WTC11 (cell line): ENCODE measurements around the gene VASH1. TPM values are rescaled to one million over a fixed set of nuclear protein-coding genes. Genes with fewer than 3 reads are reported as not detected.

Source experiments
- ATAC-seq: fragments of 200-7000 bp; cut with Tn5 transposase; 2 replicates; pipeline ENCODE4 v1.10.0; 2021; ENCODE audit warnings: mild to moderate bottlenecking, moderate library complexity
- CTCF ChIA-PET: fragments of 300-600 bp; sonication (Branson Sonifier 250); formaldehyde crosslinking; loops from one replicate; lab custom pipeline; 2021; ENCODE audit warnings: antibody characterized with exemption; lab: Charles Lee
- POLR2A ChIA-PET: fragments of 350-600 bp; sonication (Branson Sonifier 250); formaldehyde crosslinking; loops from one replicate; lab custom pipeline; 2021; ENCODE audit warnings: antibody characterized with exemption; lab: Charles Lee
- DNase-seq: peaks from one replicate; pipeline ENCODE4 v3.0.0; 2021; ENCODE audit warnings: low spot score
- H3K27ac Mint-ChIP-seq: 2 replicates; pipeline ENCODE4 v1.8.0; 2021; ENCODE audit warnings: mixed read lengths
- H3K27me3 Mint-ChIP-seq: 2 replicates; pipeline ENCODE4 v1.8.0; 2021; ENCODE audit warnings: low read depth, mild to moderate bottlenecking, moderate library complexity, mixed read lengths
- H3K36me3 Mint-ChIP-seq: 2 replicates; pipeline ENCODE4 v1.8.0; 2021; ENCODE audit warnings: mixed read lengths
- H3K4me1 Mint-ChIP-seq: 2 replicates; pipeline ENCODE4 v1.8.0; 2022; ENCODE audit warnings: mixed read lengths
- H3K4me3 Mint-ChIP-seq: 2 replicates; pipeline ENCODE4 v1.8.0; 2021; ENCODE audit warnings: mild to moderate bottlenecking, moderate library complexity, mixed read lengths
- H3K9me3 Mint-ChIP-seq: 2 replicates; pipeline ENCODE4 v1.8.0; 2021; ENCODE audit warnings: mixed read lengths
- ATF6 ChIP-seq: sonication (generic); formaldehyde crosslinking; IDR thresholded peaks from 2 replicates; pipeline ENCODE4 v1.8.1; 2023; ENCODE audit warnings: mild to moderate bottlenecking, missing genetic modification reagents
- CDX4 ChIP-seq: fragments of 250-450 bp; sonication (Bioruptor Pico); IDR thresholded peaks from 2 replicates; pipeline ENCODE4 v1.9.0; 2021; ENCODE audit warnings: moderate library complexity, mild to moderate bottlenecking, inconsistent platforms, borderline replicate concordance
- CREB1 ChIP-seq: sonication (generic); formaldehyde crosslinking; IDR thresholded peaks from 2 replicates; pipeline ENCODE4 v1.8.0; 2023; ENCODE audit warnings: mild to moderate bottlenecking, missing genetic modification reagents
- CTCF ChIP-seq: fragments of 200-600 bp; IDR thresholded peaks from 2 replicates; pipeline ENCODE4 v1.8.0; 2022; ENCODE audit warnings: antibody characterized with exemption
- ESRRA ChIP-seq: sonication (generic); formaldehyde crosslinking; IDR thresholded peaks from 2 replicates; pipeline ENCODE4 v1.8.1; 2022; ENCODE audit warnings: mild to moderate bottlenecking, missing genetic modification reagents, borderline replicate concordance
- JUN ChIP-seq: sonication (generic); formaldehyde crosslinking; IDR thresholded peaks from 2 replicates; pipeline ENCODE4 v1.8.0; 2023; ENCODE audit warnings: mild to moderate bottlenecking, missing genetic modification reagents
- MAX ChIP-seq: sonication (generic); formaldehyde crosslinking; IDR thresholded peaks from 2 replicates; pipeline ENCODE4 v1.8.0; 2022; ENCODE audit warnings: mild to moderate bottlenecking, missing genetic modification reagents
- MLX ChIP-seq: sonication (generic); formaldehyde crosslinking; IDR thresholded peaks from 2 replicates; pipeline ENCODE4 v1.8.1; 2023; ENCODE audit warnings: mild to moderate bottlenecking, missing genetic modification reagents, moderate library complexity
- MYBL2 ChIP-seq: sonication (generic); formaldehyde crosslinking; IDR thresholded peaks from 2 replicates; pipeline ENCODE4 v1.8.1; 2023; ENCODE audit warnings: mild to moderate bottlenecking, moderate library complexity, missing genetic modification reagents
- RELA ChIP-seq: sonication (generic); formaldehyde crosslinking; IDR thresholded peaks from 2 replicates; pipeline ENCODE4 v1.8.1; 2022; ENCODE audit warnings: missing genetic modification reagents, mild to moderate bottlenecking, borderline replicate concordance
- STAT6 ChIP-seq: sonication (generic); formaldehyde crosslinking; conservative IDR thresholded peaks from 2 replicates; pipeline ENCODE4 v1.8.1; 2023; ENCODE audit warnings: mild to moderate bottlenecking, low read depth, missing genetic modification reagents, moderate library complexity
- TEAD4 ChIP-seq: sonication (generic); formaldehyde crosslinking; IDR thresholded peaks from 2 replicates; pipeline ENCODE4 v1.8.0; 2022; ENCODE audit warnings: mild to moderate bottlenecking, missing genetic modification reagents
- TP53 ChIP-seq: sonication (generic); formaldehyde crosslinking; IDR thresholded peaks from 2 replicates; pipeline ENCODE4 v1.8.1; 2023; ENCODE audit warnings: mild to moderate bottlenecking, missing genetic modification reagents
- ZNF423 ChIP-seq: fragments of 250-450 bp; sonication (Bioruptor Pico); IDR thresholded peaks from 2 replicates; pipeline ENCODE4 v2.1.2; 2022; ENCODE audit warnings: mild to moderate bottlenecking, moderate library complexity
- ZNF425 ChIP-seq: fragments of 250-450 bp; sonication (Bioruptor Pico); conservative IDR thresholded peaks from 2 replicates; pipeline ENCODE4 v1.9.0; 2021; ENCODE audit warnings: mild to moderate bottlenecking
- ZNF671 ChIP-seq: fragments of 250-450 bp; sonication (Bioruptor Pico); IDR thresholded peaks from 2 replicates; pipeline ENCODE4 v1.8.0; 2021; ENCODE audit warnings: mild to moderate bottlenecking
- total RNA-seq: library from RNA; stranded (reverse); gene quantifications from 3 replicates; pipeline ENCODE4 v1.2.3, GENCODE V29; 2021

Gene VASH1
- total RNA-seq, 1 experiment from 2014 or later, result 7.2 TPM

- CTCF ChIA-PET, result interaction anchor here (1.8 to 2.8 kb wide), 3 partner anchors 9 to 69 kb away, joined by 4 to 12 read pairs (median 8); partner anchors contain the start of gene VASH1
- DNase-seq (no peak), ATAC-seq (no peak)
- peaks cover 8% of the 10 kb centered on the region for H3K4me1 Mint-ChIP-seq
- no peak overlapping the region for H3K27ac Mint-ChIP-seq
- peaks cover 14% of the 10 kb centered on the region for H3K36me3 Mint-ChIP-seq
- POLR2A ChIA-PET, result interaction anchor here (1.0 kb wide), 1 partner anchor 12 kb away, joined by 3 read pairs; no protein-coding TSS in a partner anchor
- peaks cover 2% of the 10 kb centered on the region; the same call in 1 of the 2 replicates for H3K27me3 Mint-ChIP-seq
- no peaks in the 10 kb centered on the region for H3K9me3 Mint-ChIP-seq
- no peak overlapping the region for H3K4me3 Mint-ChIP-seq
- TF ChIP-seq CREB1 (CRISPR knock-in tag) (no peak), CTCF (no peak), CDX4 (CRISPR knock-in tag) (no peak)
- TF ChIP-seq, all 79 proteins: peak for 0
These were observed 18.2 kb downstream of the VASH1 start for GRCh38 chr14:76779221-76780057.

GRCh38 chr14:76780058-76780345 lies 18.7 kb downstream of the VASH1 start:
- no peaks in the 10 kb centered on the region for H3K9me3 Mint-ChIP-seq
- H3K36me3 Mint-ChIP-seq, result peaks cover 14% of the 10 kb centered on the region
- no peak overlapping the region for H3K4me3 Mint-ChIP-seq
- H3K4me1 Mint-ChIP-seq, result peaks cover 8% of the 10 kb centered on the region
- H3K27me3 Mint-ChIP-seq, result peaks cover 2% of the 10 kb centered on the region; the same call in 1 of the 2 replicates
- no peak for TF ChIP-seq ESRRA (CRISPR knock-in tag)
- TF ChIP-seq RELA (CRISPR knock-in tag), result no peak
- no peak for TF ChIP-seq TP53 (CRISPR knock-in tag)
- no peak for TF ChIP-seq ZNF425 (CRISPR knock-in tag)
- no peak for TF ChIP-seq STAT6 (CRISPR knock-in tag)
- DNase-seq, result no peak
- ChIA-PET CTCF (interaction anchor here (1.8 to 2.8 kb wide), 3 partner anchors 9 to 69 kb away, joined by 4 to 12 read pairs (median 8); partner anchors contain the start of gene VASH1), POLR2A (interaction anchor here (1.0 kb wide), 1 partner anchor 12 kb away, joined by 3 read pairs; no protein-coding TSS in a partner anchor)
- ATAC-seq, result no peak
- H3K27ac Mint-ChIP-seq, result no peak overlapping the region

GRCh38 chr14:76780360-76780759 lies 19.1 kb downstream of the VASH1 start:
- Mint-ChIP-seq H3K9me3 (no peaks in the 10 kb centered on the region), H3K4me3 (no peak overlapping the region), H3K27me3 (peaks cover 2% of the 10 kb centered on the region; the same call in 1 of the 2 replicates), H3K27ac (no peak overlapping the region), H3K4me1 (peaks cover 8% of the 10 kb centered on the region), H3K36me3 (peaks cover 14% of the 10 kb centered on the region)
- POLR2A ChIA-PET, result no interaction called here
- ATAC-seq (no peak), DNase-seq (no peak)
- CTCF ChIA-PET, result interaction anchor here (0.6 to 2.8 kb wide), 7 partner anchors 10 to 532 kb away, joined by 3 to 12 read pairs (median 3); partner anchors contain the start of gene VASH1
- TF ChIP-seq MAX (CRISPR knock-in tag) (no peak), ZNF423 (CRISPR knock-in tag) (no peak), TEAD4 (CRISPR knock-in tag) (no peak), JUN (CRISPR knock-in tag) (no peak), MLX (CRISPR knock-in tag) (no peak), ATF6 (no peak), ZNF671 (CRISPR knock-in tag) (no peak), STAT6 (CRISPR knock-in tag) (no peak), MYBL2 (CRISPR knock-in tag) (no peak)
